K562 (cell line): ENCODE data around the gene SIDT2. TPM values are rescaled to one million over a fixed set of nuclear protein-coding genes. Genes with fewer than 3 reads are reported as not detected.
A peak's percentile ranks its signal among the peaks of the same experiment; 100 is the strongest.

Experiments used
- ATF1 ChIP-seq, 2 experiments: fragments of 450-650 bp in 1 of 2; IDR thresholded peaks; 2 replicates each; pipeline ENCODE4 v1.6.1; 2016; ENCODE audit warnings: missing compliant biosample characterization in 1 of 2, missing genetic modification characterization in 1 of 2
- CBFA2T3 ChIP-seq: fragments of 450-650 bp; IDR thresholded peaks from 2 replicates; pipeline ENCODE4 v1.6.1; 2017
- CHCHD3 ChIP-seq: fragments of 250-450 bp; sonication (Bioruptor Pico); IDR thresholded peaks from 2 replicates; pipeline ENCODE4 v2.1.2; 2022; ENCODE audit warnings: mild to moderate bottlenecking
- EGR1 ChIP-seq: fragments of 450-650 bp; conservative IDR thresholded peaks from 2 replicates; pipeline ENCODE4 v1.6.1; 2017; ENCODE audit warnings: mild to moderate bottlenecking
- EP400 ChIP-seq: fragments of 450-650 bp; IDR thresholded peaks from 2 replicates; pipeline ENCODE4 v1.6.1; 2017; ENCODE audit warnings: antibody characterized with exemption, mild to moderate bottlenecking, moderate library complexity
- ILK ChIP-seq: fragments of 450-650 bp; IDR thresholded peaks from 2 replicates; pipeline ENCODE4 v1.6.1; 2016; ENCODE audit warnings: missing genetic modification characterization, low read depth, mild to moderate bottlenecking, missing compliant biosample characterization, moderate library complexity, borderline replicate concordance
- KDM1A ChIP-seq, 2 experiments: fragments of 450-650 bp; IDR thresholded peaks; 2 replicates each; pipeline ENCODE4 v1.6.1; 2016; ENCODE audit warnings: mild to moderate bottlenecking in 2 of 2
- MAFF ChIP-seq: IDR thresholded peaks from 2 replicates; pipeline ENCODE4 v1.6.1; 2012; ENCODE audit warnings: low read length, improper control_type of control experiment
- NFIX ChIP-seq: fragments of 250-450 bp; sonication (Bioruptor Pico); IDR thresholded peaks from 2 replicates; pipeline ENCODE4 v1.4.0; 2020; ENCODE audit warnings: low read depth, mild to moderate bottlenecking, moderate library complexity
- NONO ChIP-seq, 2 experiments: fragments of 200-400 bp in 1 of 2; fragments of 450-650 bp in 1 of 2; formaldehyde crosslinking in 1 of 2; IDR thresholded peaks; 2 replicates each; pipeline ENCODE4 v1.6.1; 2017; ENCODE audit warnings: low read depth in 2 of 2, mild to moderate bottlenecking in 2 of 2, moderate library complexity in 2 of 2, low read length in 1 of 2
- POLR3A ChIP-seq: IDR thresholded peaks from 2 replicates; pipeline ENCODE4 v1.6.1; 2011; ENCODE audit warnings: borderline replicate concordance, mild to moderate bottlenecking, moderate library complexity; ENCODE audit not compliant: insufficient read length, insufficient read depth; ENCODE audit errors: extremely low read depth
- RCOR1 ChIP-seq, 2 experiments: IDR thresholded peaks; 2 replicates each; pipeline ENCODE4 v1.6.1; 2012; ENCODE audit warnings: low read depth in 2 of 2, low read length in 2 of 2, borderline replicate concordance in 1 of 2, improper control_type of control experiment in 1 of 2
- TSC22D4 ChIP-seq: fragments of 450-650 bp; IDR thresholded peaks from 2 replicates; pipeline ENCODE4 v1.6.1; 2016; ENCODE audit warnings: missing genetic modification characterization, missing biosample characterization, control low read depth
- U2AF2 ChIP-seq: fragments of 200-400 bp; formaldehyde crosslinking; optimal IDR thresholded peaks from 2 replicates; pipeline ENCODE3; 2017; ENCODE audit warnings: low read depth, mild to moderate bottlenecking, low read length
- ZC3H8 ChIP-seq: fragments of 450-650 bp; IDR thresholded peaks from 2 replicates; pipeline ENCODE4 v1.6.1; 2017
- ZKSCAN3 ChIP-seq: fragments of 250-450 bp; sonication (Bioruptor Pico); IDR thresholded peaks from 2 replicates; pipeline ENCODE4 v1.4.0; 2020
- ZNF431 ChIP-seq: sonication (generic); formaldehyde crosslinking; IDR thresholded peaks from 2 replicates; pipeline ENCODE4 v1.8.0; 2022; ENCODE audit warnings: mild to moderate bottlenecking, missing genetic modification reagents
- ZNF445 ChIP-seq: fragments of 250-450 bp; sonication (Bioruptor Pico); IDR thresholded peaks from 2 replicates; pipeline ENCODE4 v1.4.0; 2020; ENCODE audit warnings: low read depth, mild to moderate bottlenecking, moderate library complexity
- ZNF655 ChIP-seq: fragments of 250-450 bp; sonication (Bioruptor Pico); IDR thresholded peaks from 2 replicates; pipeline ENCODE4 v1.5.0; 2021
- polyA plus RNA-seq, 8 experiments: library from polyadenylated mRNA; depleted of rRNA in 4 of 8; stranded (reverse) in 5 of 8; unstranded in 3 of 8; fragments of >200 nt; fragmentation: Nextera tagmentation in 2 of 8; fragmentation: Illumina TruSeq in 1 of 8; extraction: Ambion mirVana in 2 of 8; extraction: Trizol in 1 of 8; gene quantifications; 2 replicates each; pipeline versions ENCODE4 v1.2.1 to v1.2.3, GENCODE V29; 2011 to 2014; ENCODE audit warnings: inconsistent platforms in 1 of 8, missing spikeins in 1 of 8
- total RNA-seq, 7 experiments: library from RNA; depleted of rRNA in 6 of 7; stranded (reverse); fragments of >200 nt in 6 of 7; fragmentation: Illumina TruSeq in 2 of 7; extraction: Trizol in 2 of 7; gene quantifications; 2 replicates each; pipeline versions ENCODE4 v1.2.1 to v1.2.3, GENCODE V29; 2011 to 2021; ENCODE audit warnings: low replicate concordance in 1 of 7
- TF ChIP-seq, protein P1 (sequence below), 2 experiments: fragments of 450-650 bp; formaldehyde crosslinking in 1 of 2; IDR thresholded peaks; 2 replicates each; pipeline versions ENCODE4 v1.4.0 to v1.6.1; 2014 to 2020; ENCODE audit warnings: mild to moderate bottlenecking in 2 of 2, borderline replicate concordance in 1 of 2, low read depth in 1 of 2

Gene SIDT2
- total and polyA plus RNA-seq, 9 of the 15 experiments (the other 6 are each of a cell fraction or from before 2014, with no cell fraction given) = 2.4 to 20.2 (median 6.5) TPM

DNA sequence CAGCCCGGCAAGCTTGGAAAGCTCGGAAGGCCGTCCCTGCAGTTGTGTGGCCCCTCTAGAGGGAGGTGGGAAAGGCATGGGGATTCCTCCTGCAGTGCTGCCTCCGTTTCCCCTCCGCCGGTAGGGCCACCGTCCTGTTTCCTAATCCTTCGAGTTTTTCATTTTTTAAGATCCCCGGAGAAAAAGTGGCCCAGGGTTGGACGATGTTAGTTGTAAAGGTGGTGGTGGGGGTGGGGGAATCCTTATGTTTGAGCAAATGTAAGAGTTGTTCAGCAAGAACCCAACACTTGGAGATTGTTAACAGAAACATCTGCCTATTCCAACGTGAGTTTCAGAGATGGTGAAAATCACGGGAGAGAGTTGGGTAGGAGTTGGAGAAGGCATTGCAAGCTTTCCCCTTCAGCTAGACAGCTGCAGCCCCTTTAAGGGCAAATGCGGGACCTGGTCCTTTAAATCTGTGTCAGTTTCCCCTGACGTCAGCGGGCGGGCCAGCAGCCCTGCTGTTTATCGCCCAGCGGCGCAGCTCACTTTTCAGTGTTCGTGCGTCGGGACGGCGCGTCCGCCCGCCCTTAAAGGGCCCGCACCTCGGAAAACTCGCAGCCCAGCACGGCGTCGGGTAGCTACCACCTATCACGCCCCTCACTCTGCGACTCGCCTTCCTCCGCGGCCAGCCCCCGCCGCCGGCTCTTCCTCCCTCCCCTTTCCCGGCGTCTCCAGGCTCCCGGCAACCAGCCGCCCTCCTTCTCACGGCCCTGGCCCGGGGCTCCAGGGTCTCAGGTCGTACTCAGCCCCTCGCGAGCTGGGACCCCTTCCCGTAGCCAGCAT lies at the start of gene SIDT2 (continued):
- TF ChIP-seq ZNF655 (no peak), TSC22D4 (tag) (no peak), POLR3A (no peak), ILK (tag) (no peak), ZC3H8 (no peak), EP400 (peak; percentile 54; the same call in 1 of the 2 replicates), CBFA2T3 (peak; percentile 30; the same call in 1 of the 2 replicates), RCOR1 (IDR thresholded peaks at IDR 0.05; ENCODE audit: borderline replicate concordance in 1 of 2, low read depth in 2 of 2, low read length in 2 of 2) (peak in 1 of 2 experiments; percentile 82; a peak in 2 of 4 replicates), MAFF (no peak), CHCHD3 (CRISPR knock-in tag) (no peak), ZNF431 (CRISPR knock-in tag) (no peak), ZKSCAN3 (CRISPR knock-in tag) (no peak), NFIX (CRISPR knock-in tag) (no peak), EGR1 (peak; percentile 66), KDM1A (IDR thresholded peaks at IDR 0.05) (no peak; a peak in 1 of 4 replicates), ZNF445 (CRISPR knock-in tag) (no peak), ATF1 (CRISPR knock-in tag; IDR thresholded peaks at IDR 0.05) (no peak), ATF1 (tag; IDR thresholded peaks at IDR 0.05) (peak; percentile 96), U2AF2 (no peak), NONO (IDR thresholded peaks at IDR 0.05; ENCODE audit: low read depth in 2 of 2, low read length in 1 of 2) (peak in 1 of 2 experiments; percentile 38; a peak in 1 of 4 replicates)
- TF ChIP-seq, protein P1, sequence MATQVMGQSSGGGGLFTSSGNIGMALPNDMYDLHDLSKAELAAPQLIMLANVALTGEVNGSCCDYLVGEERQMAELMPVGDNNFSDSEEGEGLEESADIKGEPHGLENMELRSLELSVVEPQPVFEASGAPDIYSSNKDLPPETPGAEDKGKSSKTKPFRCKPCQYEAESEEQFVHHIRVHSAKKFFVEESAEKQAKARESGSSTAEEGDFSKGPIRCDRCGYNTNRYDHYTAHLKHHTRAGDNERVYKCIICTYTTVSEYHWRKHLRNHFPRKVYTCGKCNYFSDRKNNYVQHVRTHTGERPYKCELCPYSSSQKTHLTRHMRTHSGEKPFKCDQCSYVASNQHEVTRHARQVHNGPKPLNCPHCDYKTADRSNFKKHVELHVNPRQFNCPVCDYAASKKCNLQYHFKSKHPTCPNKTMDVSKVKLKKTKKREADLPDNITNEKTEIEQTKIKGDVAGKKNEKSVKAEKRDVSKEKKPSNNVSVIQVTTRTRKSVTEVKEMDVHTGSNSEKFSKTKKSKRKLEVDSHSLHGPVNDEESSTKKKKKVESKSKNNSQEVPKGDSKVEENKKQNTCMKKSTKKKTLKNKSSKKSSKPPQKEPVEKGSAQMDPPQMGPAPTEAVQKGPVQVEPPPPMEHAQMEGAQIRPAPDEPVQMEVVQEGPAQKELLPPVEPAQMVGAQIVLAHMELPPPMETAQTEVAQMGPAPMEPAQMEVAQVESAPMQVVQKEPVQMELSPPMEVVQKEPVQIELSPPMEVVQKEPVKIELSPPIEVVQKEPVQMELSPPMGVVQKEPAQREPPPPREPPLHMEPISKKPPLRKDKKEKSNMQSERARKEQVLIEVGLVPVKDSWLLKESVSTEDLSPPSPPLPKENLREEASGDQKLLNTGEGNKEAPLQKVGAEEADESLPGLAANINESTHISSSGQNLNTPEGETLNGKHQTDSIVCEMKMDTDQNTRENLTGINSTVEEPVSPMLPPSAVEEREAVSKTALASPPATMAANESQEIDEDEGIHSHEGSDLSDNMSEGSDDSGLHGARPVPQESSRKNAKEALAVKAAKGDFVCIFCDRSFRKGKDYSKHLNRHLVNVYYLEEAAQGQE (IDR thresholded peaks at IDR 0.05; ENCODE audit: borderline replicate concordance) = no peak
- TF ChIP-seq, protein P1 (CRISPR knock-in tag; IDR thresholded peaks at IDR 0.05; ENCODE audit: low read depth) = no peak
